ELF-1 (cell line): ENCODE data around the gene NOVA2.
A peak's percentile ranks its signal among the peaks of the same experiment; 100 is the strongest.

Experiments
- DNase-seq: peaks from one replicate; pipeline ENCODE4 v3.0.0-alpha.2; 2016; ENCODE audit warnings: low read depth, low spot score

Gene NOVA2

GRCh38 chr19:46000491-46001246 lies 27.0 kb upstream of the NOVA2 start:
- DNase-seq = no peak

- DNase-seq = peak; percentile 78
Observed at GRCh38 chr19:45999653-46000121, 26.0 kb upstream of the NOVA2 start.

- no peak for DNase-seq
Observed at GRCh38 chr19:45998834-45999233, 25.2 kb upstream of the NOVA2 start.

GRCh38 chr19:45996933-45997332 lies 23.3 kb upstream of the NOVA2 start:
- DNase-seq = no peak

- DNase-seq = no peak
Observed at GRCh38 chr19:45995715-45996385, 22.2 kb upstream of the NOVA2 start.

- peak; percentile 100 for DNase-seq
Observed at GRCh38 chr19:45994998-45995714, 21.5 kb upstream of the NOVA2 start, which contains the start of gene CCDC61. Gene CCDC61, plus strand, starts transcription at chr19:45995467. Its CDS starts 7,552 bp downstream, at chr19:46003019.

- no peak for DNase-seq
Observed at GRCh38 chr19:45994456-45994997, 20.9 kb upstream of the NOVA2 start.

- DNase-seq = no peak
Observed at GRCh38 chr19:45990113-45990728, 16.6 kb upstream of the NOVA2 start.

GRCh38 chr19:45985321-45985720 lies 11.7 kb upstream of the NOVA2 start:
- no peak for DNase-seq

- peak; percentile 15 for DNase-seq
Observed at GRCh38 chr19:45981350-45981749, 7.7 kb upstream of the NOVA2 start.

- DNase-seq = no peak
Observed at GRCh38 chr19:45978156-45978555, 4.5 kb upstream of the NOVA2 start.

- no peak for DNase-seq
Observed at GRCh38 chr19:45976178-45976577, 2.5 kb upstream of the NOVA2 start.

- no peak for DNase-seq
Observed at GRCh38 chr19:45975306-45976070, 1.8 kb upstream of the NOVA2 start.

- DNase-seq = no peak
Observed at GRCh38 chr19:45972947-45973540, 621 bp downstream of the NOVA2 start.

GRCh38 chr19:45972081-45972946 lies 1.4 kb downstream of the NOVA2 start:
- DNase-seq = no peak

- DNase-seq = no peak
Observed at GRCh38 chr19:45971260-45971902, 2.3 kb downstream of the NOVA2 start.

GRCh38 chr19:45969676-45970075 lies 4.0 kb downstream of the NOVA2 start:
- no peak for DNase-seq

GRCh38 chr19:45968626-45969025 lies 5.0 kb downstream of the NOVA2 start:
- DNase-seq = no peak

GRCh38 chr19:45967246-45967645 lies 6.4 kb downstream of the NOVA2 start:
- no peak for DNase-seq
